MM.1S (cell line): ENCODE measurements around the gene CD151.

Source experiments
- DNase-seq: peaks from one replicate; pipeline ENCODE4 v3.0.0-alpha.2; 2015
- H2AFZ ChIP-seq: fragments of 300-600 bp; sonication (generic); 2 replicates; pipeline ENCODE4 v1.6.0; 2016; ENCODE audit warnings: antibody characterized with exemption, low read length
- H3F3A ChIP-seq: fragments of 300-600 bp; sonication (generic); 2 replicates; pipeline ENCODE4 v1.6.1; 2016; ENCODE audit warnings: mild to moderate bottlenecking, antibody characterized with exemption, low read length, moderate library complexity, mixed read lengths; ENCODE audit not compliant: insufficient read depth
- H3K27ac ChIP-seq: fragments of 300-600 bp; sonication (generic); 2 replicates; pipeline ENCODE4 v1.5.1; 2016; ENCODE audit warnings: mild to moderate bottlenecking, low read length
- H3K27me3 ChIP-seq: fragments of 300-600 bp; sonication (generic); replicated peaks from 2 replicates; pipeline ENCODE4 v1.6.0; 2016; ENCODE audit warnings: low read length; ENCODE audit not compliant: insufficient read depth
- H3K36me3 ChIP-seq: fragments of 300-600 bp; sonication (generic); replicated peaks from 2 replicates; pipeline ENCODE4 v1.6.1; 2016; ENCODE audit warnings: mild to moderate bottlenecking, low read length, mixed read lengths; ENCODE audit not compliant: insufficient read depth
- H3K4me1 ChIP-seq: fragments of 300-600 bp; sonication (generic); 2 replicates; pipeline ENCODE4 v1.6.1; 2016; ENCODE audit warnings: low read length, mixed read lengths
- H3K4me2 ChIP-seq: fragments of 300-600 bp; sonication (generic); 2 replicates; pipeline ENCODE4 v1.6.0; 2016; ENCODE audit warnings: low read depth, low read length
- H3K4me3 ChIP-seq: fragments of 300-600 bp; sonication (generic); 2 replicates; pipeline ENCODE4 v1.5.1; 2016; ENCODE audit warnings: low read length, mixed read lengths
- H3K79me2 ChIP-seq: fragments of 300-600 bp; sonication (generic); 2 replicates; pipeline ENCODE4 v1.6.1; 2016; ENCODE audit warnings: mixed run types, low read length, mixed read lengths
- H3K9ac ChIP-seq: fragments of 300-600 bp; sonication (generic); 2 replicates; pipeline ENCODE4 v1.6.1; 2016; ENCODE audit warnings: low read length, mixed read lengths
- H3K9me2 ChIP-seq: fragments of 300-600 bp; sonication (generic); replicated peaks from 2 replicates; pipeline ENCODE4 v1.6.1; 2016; ENCODE audit warnings: mild to moderate bottlenecking, low read length, mixed read lengths; ENCODE audit not compliant: insufficient read depth
- H3K9me3 ChIP-seq: fragments of 300-600 bp; sonication (generic); replicated peaks from 2 replicates; pipeline ENCODE4 v1.6.1; 2016; ENCODE audit warnings: mild to moderate bottlenecking, low read length, mixed read lengths; ENCODE audit not compliant: insufficient read depth
- H4K20me1 ChIP-seq: fragments of 300-600 bp; sonication (generic); 2 replicates; pipeline ENCODE4 v1.6.1; 2016; ENCODE audit warnings: mild to moderate bottlenecking, low read length, moderate library complexity, mixed read lengths; ENCODE audit not compliant: insufficient read depth
- CTCF ChIP-seq: fragments of 300-600 bp; sonication (generic); IDR thresholded peaks from 2 replicates; pipeline ENCODE4 v1.5.1; 2016; ENCODE audit warnings: antibody characterized with exemption, low read length, mixed read lengths
- EZH2 ChIP-seq: fragments of 300-600 bp; sonication (generic); optimal IDR thresholded peaks from 2 replicates; pipeline ENCODE3; 2017; ENCODE audit warnings: low read depth, mild to moderate bottlenecking, antibody characterized with exemption, low read length, mixed read lengths
- EZH2phosphoT487 ChIP-seq: fragments of 300-600 bp; sonication (generic); IDR thresholded peaks from 2 replicates; pipeline ENCODE4 v1.6.1; 2018; ENCODE audit warnings: antibody characterized with exemption, low read length

Gene CD151

GRCh38 chr11:804599-804964 lies 28.2 kb upstream of the CD151 start:
- peak overlapping the region; percentile 74 for H2AFZ ChIP-seq
- H3K79me2 ChIP-seq = peaks cover 45% of the 10 kb centered on the region
- H3K4me3 ChIP-seq = peak overlapping the region; percentile 95
- peak overlapping the region; percentile 98 for H3K4me2 ChIP-seq
- no peaks in the 10 kb centered on the region for H4K20me1 ChIP-seq
- H3K9me3 ChIP-seq = no peaks in the 10 kb centered on the region
- H3K27me3 ChIP-seq = no peaks in the 10 kb centered on the region
- DNase-seq = no peak
- H3K4me1 ChIP-seq = peaks cover 8% of the 10 kb centered on the region; the same call in 1 of the 2 replicates
- TF ChIP-seq CTCF = no peak
- no peak for TF ChIP-seq EZH2
- no peaks in the 10 kb centered on the region for H3K36me3 ChIP-seq
- H3F3A ChIP-seq = peaks cover 12% of the 10 kb centered on the region; the same call in 1 of the 2 replicates
- peak overlapping the region; percentile 18; the same call in 1 of the 2 replicates for H3K27ac ChIP-seq
- H3K9me2 ChIP-seq = no peaks in the 10 kb centered on the region
- H3K9ac ChIP-seq = peak overlapping the region; percentile 85

GRCh38 chr11:808427-809286 lies 24.1 kb upstream of the CD151 start:
- Histone ChIP-seq H2AFZ (peak overlapping the region; percentile 95), H3F3A (peaks cover 46% of the 10 kb centered on the region), H3K27ac (peak overlapping the region; percentile 96), H4K20me1 (peaks cover 15% of the 10 kb centered on the region), H3K4me2 (peak overlapping the region; percentile 95), H3K36me3 (peaks cover 15% of the 10 kb centered on the region), H3K9ac (peak overlapping the region; percentile 96), H3K27me3 (no peaks in the 10 kb centered on the region), H3K79me2 (peaks cover 62% of the 10 kb centered on the region), H3K9me3 (no peaks in the 10 kb centered on the region), H3K4me1 (peaks cover 17% of the 10 kb centered on the region), H3K9me2 (no peaks in the 10 kb centered on the region), H3K4me3 (peak overlapping the region; percentile 100)
- peak; percentile 11; the same call in 1 of the 2 replicates for TF ChIP-seq CTCF
- no peak for TF ChIP-seq EZH2
- TF ChIP-seq EZH2phosphoT487 = no peak
- peak; percentile 45 for DNase-seq

GRCh38 chr11:809287-810039 lies 23.3 kb upstream of the CD151 start, which contains the start of gene RPLP2:
Gene RPLP2 (plus strand): TSS chr11:809967. CDS start chr11:810235, 268 bp downstream.
- Histone ChIP-seq H3K27me3 (no peaks in the 10 kb centered on the region), H3K9me3 (no peaks in the 10 kb centered on the region), H2AFZ (peak within 1 kb of the TSS; percentile 95), H3K36me3 (peaks cover 15% of the 10 kb centered on the region), H3K4me1 (peaks cover 13% of the 10 kb centered on the region), H3K27ac (peak within 1 kb of the TSS; percentile 96), H3K4me3 (peak within 1 kb of the TSS; percentile 100), H3K9me2 (no peaks in the 10 kb centered on the region), H4K20me1 (peaks cover 15% of the 10 kb centered on the region), H3K4me2 (peak within 1 kb of the TSS; percentile 95), H3K79me2 (peaks cover 54% of the 10 kb centered on the region), H3F3A (peaks cover 51% of the 10 kb centered on the region), H3K9ac (peak within 1 kb of the TSS; percentile 96)
- TF ChIP-seq EZH2 (no peak), CTCF (no peak), EZH2phosphoT487 (no peak)
- DNase-seq = peak; percentile 98
